ENCODE results near the gene PNMA1. TPM values are rescaled to one million over a fixed set of nuclear protein-coding genes. Genes with fewer than 3 reads are reported as not detected.

Gene PNMA1
- total and polyA plus RNA-seq, 2 of the 13 experiments (the other 11 are each of a cell fraction or from before 2014, with no cell fraction given): 7.0 to 8.3 TPM

DNA sequence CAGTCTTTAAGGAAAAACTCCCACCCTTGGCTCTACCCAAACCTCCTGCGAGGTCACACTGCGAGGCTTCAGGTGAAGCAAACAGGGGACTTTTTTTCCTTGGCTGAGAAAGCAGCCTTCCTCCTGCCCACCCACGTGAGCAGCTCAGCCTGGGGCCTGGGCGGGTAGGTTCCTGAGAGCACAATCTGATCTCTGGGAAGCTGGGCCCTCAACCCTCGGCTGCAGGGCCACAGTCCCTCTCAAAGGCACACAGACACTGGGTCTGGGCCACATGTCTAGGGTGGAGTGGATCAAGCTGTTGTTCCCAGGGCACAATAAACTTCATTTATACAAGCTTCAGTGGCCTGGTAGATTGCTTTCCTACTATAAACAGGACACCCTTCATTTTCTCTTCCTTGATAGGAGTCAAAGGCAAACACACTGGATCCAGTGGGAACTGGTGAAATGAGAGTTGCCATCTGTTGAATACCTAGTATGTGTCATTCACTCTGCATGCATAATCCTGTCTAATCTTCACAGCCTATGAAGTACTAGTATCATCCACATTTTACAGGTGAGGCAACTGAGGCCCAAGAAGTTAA, 41.3 kb upstream of the PNMA1 start (continued):
- TF ChIP-seq, protein P1, sequence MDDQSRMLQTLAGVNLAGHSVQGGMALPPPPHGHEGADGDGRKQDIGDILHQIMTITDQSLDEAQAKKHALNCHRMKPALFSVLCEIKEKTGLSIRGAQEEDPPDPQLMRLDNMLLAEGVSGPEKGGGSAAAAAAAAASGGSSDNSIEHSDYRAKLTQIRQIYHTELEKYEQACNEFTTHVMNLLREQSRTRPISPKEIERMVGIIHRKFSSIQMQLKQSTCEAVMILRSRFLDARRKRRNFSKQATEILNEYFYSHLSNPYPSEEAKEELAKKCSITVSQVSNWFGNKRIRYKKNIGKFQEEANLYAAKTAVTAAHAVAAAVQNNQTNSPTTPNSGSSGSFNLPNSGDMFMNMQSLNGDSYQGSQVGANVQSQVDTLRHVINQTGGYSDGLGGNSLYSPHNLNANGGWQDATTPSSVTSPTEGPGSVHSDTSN (CRISPR knock-in tag; IDR thresholded peaks at IDR 0.05; ENCODE audit: borderline replicate concordance): no peak
- TF ChIP-seq, protein P2, sequence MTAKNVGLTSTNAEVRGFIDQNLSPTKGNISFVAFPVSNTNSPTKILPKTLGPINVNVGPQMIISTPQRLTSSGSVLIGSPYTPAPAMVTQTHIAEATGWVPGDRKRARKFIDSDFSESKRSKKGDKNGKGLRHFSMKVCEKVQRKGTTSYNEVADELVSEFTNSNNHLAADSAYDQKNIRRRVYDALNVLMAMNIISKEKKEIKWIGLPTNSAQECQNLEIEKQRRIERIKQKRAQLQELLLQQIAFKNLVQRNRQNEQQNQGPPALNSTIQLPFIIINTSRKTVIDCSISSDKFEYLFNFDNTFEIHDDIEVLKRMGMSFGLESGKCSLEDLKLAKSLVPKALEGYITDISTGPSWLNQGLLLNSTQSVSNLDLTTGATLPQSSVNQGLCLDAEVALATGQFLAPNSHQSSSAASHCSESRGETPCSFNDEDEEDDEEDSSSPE (CRISPR knock-in tag; IDR thresholded peaks at IDR 0.05): 0 out of 2 replicates have a peak, but pooled peaks have one; percentile 12
- no peak for TF ChIP-seq RARG (CRISPR knock-in tag; IDR thresholded peaks at IDR 0.05; ENCODE audit: low read depth)

DNA sequence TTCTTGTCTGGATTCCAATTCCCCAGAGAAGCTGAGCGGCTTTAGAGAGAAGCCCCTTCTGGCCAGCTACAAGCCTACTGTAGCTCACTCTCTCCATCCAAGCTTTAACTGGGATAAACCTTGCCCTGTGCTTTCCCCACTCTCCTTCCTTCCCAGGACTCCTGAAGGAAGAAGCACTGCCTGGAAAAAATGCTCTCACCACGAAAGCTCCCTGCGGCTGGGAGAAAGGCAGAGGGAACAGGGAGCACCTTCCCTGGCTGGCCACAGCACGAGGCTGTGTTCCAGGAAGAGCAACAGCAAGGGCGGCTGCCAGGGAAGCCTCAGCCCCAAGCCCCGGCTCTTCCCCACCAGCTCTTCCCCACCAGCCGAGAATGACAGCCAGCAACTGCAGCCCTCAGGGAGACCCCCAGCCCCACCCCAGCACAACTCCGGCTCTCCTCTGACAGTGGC, 40.8 kb upstream of the PNMA1 start:
- H3K4me3 ChIP-seq (replicated peaks in 1 of 3; ENCODE audit: insufficient read depth in 1 of 3, low read depth in 2 of 3, low read length in 3 of 3): peak overlapping the region; percentile 18 to 65 (median 43)
- peak overlapping the region; percentile 94 for H3K4me2 ChIP-seq (ENCODE audit: low read depth, low read length)
- peak overlapping the region; percentile 54 for H3K9ac ChIP-seq (ENCODE audit: insufficient read depth, low read depth, low read length)
- H4K20me1 ChIP-seq (ENCODE audit: insufficient read depth, low read length): peaks cover 55% of the 10 kb centered on the region
- H3K27me3 ChIP-seq (ENCODE audit: control insufficient read depth in 1 of 2, insufficient read depth in 2 of 2, low read length in 2 of 2): no peaks in the 10 kb centered on the region
- intact Hi-C loops (cut with micrococcal nuclease; ENCODE audit: unreplicated experiment) (no loop called here), in situ Hi-C loops (cut with HindIII; ENCODE audit: extremely low pct_ligation_motif_present, low pct_unique_long_range_greater_than_20kb) (loop anchor here (10.0 kb wide), 1 partner anchor 70 kb away; no protein-coding TSS in a partner anchor)
- H3K79me2 ChIP-seq (ENCODE audit: insufficient read depth, low read length): peaks cover 91% of the 10 kb centered on the region
- CTCF ChIA-PET (ENCODE audit: low intra/inter-chr PET ratio, low total read pairs): no interaction called here
- H3K4me1 ChIP-seq (ENCODE audit: insufficient read depth, low read length): peaks cover 91% of the 10 kb centered on the region
- DNase-seq (ENCODE audit: low spot score) (no peak), FAIRE-seq (no peak), ATAC-seq (no peak)
- POLR2A ChIA-PET: interaction anchor here (1.1 to 4.0 kb wide), 9 partner anchors 10 to 97 kb away, joined by 3 to 59 read pairs (median 12); partner anchors contain the start of gene PTGR2
- 23% methylated on average over 6 of the region's 8 CpGs for WGBS (ENCODE audit: low lambda C conversion rate)
- H3K36me3 ChIP-seq (replicated peaks in 1 of 2; ENCODE audit: control insufficient read depth in 1 of 2, insufficient read depth in 2 of 2, low read length in 2 of 2): no peaks in the 10 kb centered on the region; a peak in 3 of 5 replicates
- H3K27ac ChIP-seq (ENCODE audit: extremely low read length, insufficient read depth, low read length): peak overlapping the region; percentile 84
- no peaks in the 10 kb centered on the region for H3K9me3 ChIP-seq (ENCODE audit: low read length)
- BruUV-seq (replicated peaks): no TSS peak
- H2AFZ ChIP-seq (ENCODE audit: low read length): no peak overlapping the region
- peak; percentile 55; the same call in 1 of the 2 replicates for TF ChIP-seq ZBTB38 (CRISPR knock-in tag; IDR thresholded peaks at IDR 0.05)
- TF ChIP-seq TCF12 (IDR thresholded peaks at IDR 0.05): no peak
- no peak for TF ChIP-seq TCF12 (CRISPR knock-in tag; IDR thresholded peaks at IDR 0.05)
- peak; percentile 21 for TF ChIP-seq TEAD3 (CRISPR knock-in tag; optimal IDR thresholded peaks at IDR 0.05; ENCODE audit: borderline replicate concordance)
- TF ChIP-seq KDM5B (CRISPR knock-in tag; IDR thresholded peaks at IDR 0.05; ENCODE audit: borderline replicate concordance): peak; percentile 51; the same call in 1 of the 2 replicates
- TF ChIP-seq, protein P3, sequence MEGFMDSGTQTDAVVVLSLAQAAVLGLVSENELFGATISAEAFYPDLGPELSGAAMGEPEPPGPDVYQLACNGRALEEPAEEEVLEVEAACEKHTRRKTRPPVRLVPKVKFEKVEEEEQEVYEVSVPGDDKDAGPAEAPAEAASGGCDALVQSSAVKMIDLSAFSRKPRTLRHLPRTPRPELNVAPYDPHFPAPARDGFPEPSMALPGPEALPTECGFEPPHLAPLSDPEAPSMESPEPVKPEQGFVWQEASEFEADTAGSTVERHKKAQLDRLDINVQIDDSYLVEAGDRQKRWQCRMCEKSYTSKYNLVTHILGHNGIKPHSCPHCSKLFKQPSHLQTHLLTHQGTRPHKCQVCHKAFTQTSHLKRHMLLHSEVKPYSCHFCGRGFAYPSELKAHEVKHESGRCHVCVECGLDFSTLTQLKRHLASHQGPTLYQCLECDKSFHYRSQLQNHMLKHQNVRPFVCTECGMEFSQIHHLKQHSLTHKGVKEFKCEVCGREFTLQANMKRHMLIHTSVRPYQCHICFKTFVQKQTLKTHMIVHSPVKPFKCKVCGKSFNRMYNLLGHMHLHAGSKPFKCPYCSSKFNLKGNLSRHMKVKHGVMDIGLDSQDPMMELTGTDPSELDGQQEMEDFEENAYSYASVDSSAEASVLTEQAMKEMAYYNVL (CRISPR knock-in tag; IDR thresholded peaks at IDR 0.05; ENCODE audit: borderline replicate concordance): 0 out of 2 replicates have a peak, but pooled peaks have one; percentile 52
- TF ChIP-seq KMT2A (CRISPR knock-in tag; IDR thresholded peaks at IDR 0.05): no peak
- TF ChIP-seq GABPB1 (CRISPR knock-in tag; IDR thresholded peaks at IDR 0.05): peak; percentile 13; the same call in 1 of the 2 replicates
- TF ChIP-seq ZNF263 (CRISPR knock-in tag; IDR thresholded peaks at IDR 0.05): peak; percentile 69
- TF ChIP-seq AHR (CRISPR knock-in tag; IDR thresholded peaks at IDR 0.05): no peak
- TF ChIP-seq, protein P2 (CRISPR knock-in tag; IDR thresholded peaks at IDR 0.05): 0 out of 2 replicates have a peak, but pooled peaks have one; percentile 5
- TF ChIP-seq, protein P4, sequence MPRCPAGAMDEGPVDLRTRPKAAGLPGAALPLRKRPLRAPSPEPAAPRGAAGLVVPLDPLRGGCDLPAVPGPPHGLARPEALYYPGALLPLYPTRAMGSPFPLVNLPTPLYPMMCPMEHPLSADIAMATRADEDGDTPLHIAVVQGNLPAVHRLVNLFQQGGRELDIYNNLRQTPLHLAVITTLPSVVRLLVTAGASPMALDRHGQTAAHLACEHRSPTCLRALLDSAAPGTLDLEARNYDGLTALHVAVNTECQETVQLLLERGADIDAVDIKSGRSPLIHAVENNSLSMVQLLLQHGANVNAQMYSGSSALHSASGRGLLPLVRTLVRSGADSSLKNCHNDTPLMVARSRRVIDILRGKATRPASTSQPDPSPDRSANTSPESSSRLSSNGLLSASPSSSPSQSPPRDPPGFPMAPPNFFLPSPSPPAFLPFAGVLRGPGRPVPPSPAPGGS (CRISPR knock-in tag; IDR thresholded peaks at IDR 0.05): no peak

Data from HepG2 (cell line).